Duodenal mucosa (tissue), 2 donors: Measurements from ENCODE around the gene THADA.
"Not testable (repeated sequence)": the region's sequence is repeated elsewhere in the genome, so short reads cannot be mapped to it uniquely, and the experiment has no call there.

Source experiments
- H3K27ac ChIP-seq: one replicate; pipeline ENCODE4 v1.7.0; 2013; ENCODE audit warnings: low read depth, low read length
- H3K27me3 ChIP-seq, 2 donors: one replicate each; pipeline ENCODE4 v1.7.0; 2013; ENCODE audit warnings: low read length in 2 of 2, control low read depth in 1 of 2; ENCODE audit not compliant: insufficient read depth in 2 of 2, control insufficient read depth in 1 of 2
- H3K36me3 ChIP-seq, 2 donors: one replicate each; pipeline ENCODE4 v1.7.0; 2013; ENCODE audit warnings: low read length in 2 of 2, control low read depth in 1 of 2; ENCODE audit not compliant: insufficient read depth in 2 of 2, control insufficient read depth in 1 of 2
- H3K4me1 ChIP-seq, 2 donors: one replicate each; pipeline ENCODE4 v1.7.0; 2013; ENCODE audit warnings: low read length in 2 of 2, control low read depth in 1 of 2; ENCODE audit not compliant: insufficient read depth in 2 of 2, control insufficient read depth in 1 of 2
- H3K4me3 ChIP-seq, 2 donors: one replicate each; pipeline ENCODE4 v1.7.0; 2013; ENCODE audit warnings: low read length in 2 of 2, low read depth in 1 of 2
- H3K9ac ChIP-seq, 2 donors: one replicate each; pipeline ENCODE4 v1.7.0; 2013; ENCODE audit warnings: low read length in 2 of 2, low read depth in 1 of 2
- H3K9me3 ChIP-seq, 2 donors: one replicate each; pipeline ENCODE4 v1.7.0; 2013; ENCODE audit warnings: low read length in 2 of 2, control low read depth in 1 of 2; ENCODE audit not compliant: control insufficient read depth in 1 of 2

THADA gene

GRCh38 chr2:43540021-43540779, 55.6 kb downstream of the THADA start:
- H3K27me3 ChIP-seq, result no peaks in the 10 kb centered on the region
- peaks cover 4 to 5% of the 10 kb centered on the region in 2 donors for H3K36me3 ChIP-seq
- H3K4me1 ChIP-seq, result peaks cover 0 to 4% of the 10 kb centered on the region in 2 donors
- H3K4me3 ChIP-seq, result no peak overlapping the region
- H3K27ac ChIP-seq, result no peak overlapping the region
- no peaks in the 10 kb centered on the region for H3K9me3 ChIP-seq
- no peak overlapping the region for H3K9ac ChIP-seq

- Histone ChIP-seq H3K36me3 (peaks cover 4 to 5% of the 10 kb centered on the region in 2 donors), H3K4me3 (no peak overlapping the region), H3K9ac (no peak overlapping the region), H3K9me3 (no peaks in the 10 kb centered on the region), H3K4me1 (peaks cover 0 to 4% of the 10 kb centered on the region in 2 donors), H3K27me3 (no peaks in the 10 kb centered on the region), H3K27ac (no peak overlapping the region)
These were observed 56.4 kb downstream of the THADA start for GRCh38 chr2:43539436-43539835.

DNA sequence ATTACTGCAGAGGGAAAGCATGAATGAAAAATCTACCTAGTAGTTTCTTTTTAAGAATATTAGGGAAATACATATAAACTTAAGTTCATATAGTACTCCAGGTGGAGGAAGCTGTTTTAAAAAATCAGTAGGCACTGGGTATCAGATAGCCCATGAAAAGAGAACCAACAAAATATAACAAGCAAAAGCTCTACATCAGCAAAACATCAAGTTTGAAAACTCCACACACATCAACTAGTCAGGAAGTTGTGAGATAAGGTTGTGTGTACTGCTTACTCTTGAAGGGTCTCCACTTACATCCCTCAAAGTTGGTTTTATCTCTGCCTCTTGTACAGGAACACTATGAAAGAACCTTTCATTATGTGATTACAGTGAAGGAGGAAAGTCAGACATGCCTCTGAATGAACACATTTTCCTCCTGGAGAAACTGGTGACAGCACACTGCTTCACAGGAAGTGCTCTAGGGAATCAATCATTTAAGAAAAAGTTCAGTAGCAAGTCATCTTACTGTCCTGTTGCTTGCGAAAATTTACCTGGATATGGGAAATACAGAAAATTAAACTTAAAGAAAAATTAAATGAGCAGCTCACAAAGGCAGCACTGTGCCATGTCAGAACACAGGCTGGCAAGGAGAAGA, 57.7 kb downstream of the THADA start:
- Histone ChIP-seq H3K9ac (no peak overlapping the region), H3K9me3 (no peaks in the 10 kb centered on the region), H3K4me3 (no peak overlapping the region), H3K4me1 (peaks cover 0 to 4% of the 10 kb centered on the region in 2 donors), H3K27ac (no peak overlapping the region), H3K27me3 (no peaks in the 10 kb centered on the region), H3K36me3 (peaks cover 4 to 5% of the 10 kb centered on the region in 2 donors)

DNA sequence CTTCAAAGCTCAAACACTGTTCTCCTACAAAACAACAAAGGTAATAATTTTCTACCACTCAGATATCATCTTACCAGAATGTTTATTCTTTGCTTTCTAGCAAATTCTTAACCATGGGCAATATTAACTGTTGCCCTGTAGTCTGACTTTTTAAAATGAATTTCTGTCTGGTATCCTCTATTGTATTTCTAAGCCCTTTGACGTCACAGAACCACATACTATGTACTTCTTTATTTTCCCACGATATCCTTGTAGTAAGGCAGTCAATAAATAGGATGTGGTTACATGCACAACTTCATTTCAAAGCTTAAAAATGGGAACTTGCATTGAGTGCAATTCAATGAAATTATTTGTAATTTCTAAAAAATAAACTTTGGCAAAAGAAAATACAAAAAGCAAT, 58.7 kb downstream of the THADA start:
- no peak overlapping the region for H3K27ac ChIP-seq
- no peak overlapping the region for H3K9ac ChIP-seq
- H3K36me3 ChIP-seq, result peaks cover 4 to 5% of the 10 kb centered on the region in 2 donors
- H3K4me1 ChIP-seq, result peaks cover 0 to 4% of the 10 kb centered on the region in 2 donors
- no peak overlapping the region for H3K4me3 ChIP-seq
- no peaks in the 10 kb centered on the region for H3K9me3 ChIP-seq
- no peaks in the 10 kb centered on the region for H3K27me3 ChIP-seq

DNA sequence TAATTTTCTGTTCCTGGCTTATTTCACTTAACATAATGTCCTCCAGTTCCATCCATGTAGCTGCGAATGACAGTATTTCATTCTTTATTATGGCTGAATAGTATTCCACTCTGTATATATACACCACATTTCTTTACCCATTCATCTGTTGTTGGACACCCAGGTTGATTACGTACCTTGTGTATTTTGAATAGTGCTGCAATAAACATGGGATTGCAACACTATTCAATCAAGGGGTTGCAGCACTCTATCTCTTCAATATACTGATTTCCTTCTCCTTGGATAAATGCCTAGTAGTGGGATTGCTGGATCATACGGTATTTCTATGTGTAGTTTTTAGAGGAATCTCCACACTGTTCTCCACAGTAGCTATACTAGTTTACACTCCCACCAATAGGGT, 61.3 kb downstream of the THADA start:
- Histone ChIP-seq H3K4me3 (no peak overlapping the region), H3K9ac (no peak overlapping the region), H3K9me3 (no peaks in the 10 kb centered on the region), H3K27ac (no peak overlapping the region), H3K36me3 (no peaks in the 10 kb centered on the region), H3K27me3 (no peaks in the 10 kb centered on the region), H3K4me1 (no peaks in the 10 kb centered on the region)

DNA sequence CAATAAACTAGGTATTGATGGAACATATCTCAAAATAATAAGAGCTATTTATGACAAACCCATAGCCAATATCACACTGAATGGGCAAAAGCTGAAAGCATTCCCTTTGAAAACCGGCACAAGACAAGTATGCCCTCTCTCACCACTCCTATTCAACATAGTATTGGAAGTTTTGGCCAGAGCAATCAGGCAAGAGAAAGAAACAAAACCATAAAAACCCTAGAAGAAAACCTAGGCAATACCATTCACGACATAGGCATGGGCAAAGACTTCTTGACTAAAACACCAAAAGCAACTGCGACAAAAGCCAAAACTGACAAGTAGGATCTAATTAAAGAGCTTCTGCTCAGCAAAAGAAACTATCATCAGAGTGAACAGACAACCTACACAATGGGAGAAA, 63.3 kb downstream of the THADA start:
- not testable (repeated sequence) for H3K27ac ChIP-seq

DNA sequence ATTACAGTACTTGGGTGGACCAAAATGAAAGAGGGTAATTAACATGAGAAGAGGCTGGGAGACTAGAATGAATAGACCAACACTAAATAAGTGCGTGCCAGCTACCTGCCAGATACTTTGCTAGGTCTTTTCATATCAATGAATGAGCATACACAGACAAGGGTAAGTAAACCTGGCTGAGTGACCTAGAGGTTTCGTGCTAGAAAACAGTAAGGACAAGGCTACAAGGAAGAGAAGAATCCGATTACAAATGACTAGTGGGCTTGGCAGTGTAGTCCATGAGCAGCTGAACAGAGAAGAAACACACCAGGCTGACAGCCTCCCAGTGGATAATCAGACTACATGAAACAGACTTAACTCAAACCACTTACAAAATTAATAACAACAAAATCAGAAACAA, 64.6 kb downstream of the THADA start:
- H3K9me3 ChIP-seq, result no peaks in the 10 kb centered on the region
- no peaks in the 10 kb centered on the region for H3K4me1 ChIP-seq
- no peak overlapping the region for H3K9ac ChIP-seq
- H3K27ac ChIP-seq, result no peak overlapping the region
- H3K36me3 ChIP-seq, result no peaks in the 10 kb centered on the region
- H3K27me3 ChIP-seq, result no peaks in the 10 kb centered on the region
- no peak overlapping the region for H3K4me3 ChIP-seq

More for the DNA sequence above, 63.3 kb downstream of the THADA start:
- H3K4me1 ChIP-seq, H3K9ac ChIP-seq, H3K4me3 ChIP-seq, H3K36me3 ChIP-seq, H3K27me3 ChIP-seq, H3K9me3 ChIP-seq: not testable (repeated sequence)

DNA sequence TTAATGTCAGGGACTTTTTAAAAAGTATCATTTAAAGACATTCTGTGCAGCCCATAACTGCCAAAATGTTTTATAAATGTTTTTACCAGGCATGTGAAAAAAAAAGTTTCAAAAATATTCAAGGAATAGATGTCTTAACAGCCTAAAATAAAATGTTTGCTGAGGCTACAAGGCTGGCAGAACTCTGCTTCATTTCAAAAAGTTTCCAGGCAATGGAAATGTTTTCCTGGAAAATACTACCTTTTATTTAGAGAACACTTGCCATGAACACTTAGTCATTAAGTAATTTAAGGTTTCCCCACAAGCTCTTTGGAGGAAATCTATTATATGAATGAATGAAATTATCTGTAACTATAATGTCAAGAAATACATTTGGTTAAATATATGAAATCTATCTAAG, 68.8 kb downstream of the THADA start:
- no peak overlapping the region for H3K9ac ChIP-seq
- no peaks in the 10 kb centered on the region for H3K4me1 ChIP-seq
- no peaks in the 10 kb centered on the region for H3K9me3 ChIP-seq
- no peak overlapping the region for H3K4me3 ChIP-seq
- no peak overlapping the region for H3K27ac ChIP-seq
- no peaks in the 10 kb centered on the region for H3K36me3 ChIP-seq
- no peaks in the 10 kb centered on the region for H3K27me3 ChIP-seq

DNA sequence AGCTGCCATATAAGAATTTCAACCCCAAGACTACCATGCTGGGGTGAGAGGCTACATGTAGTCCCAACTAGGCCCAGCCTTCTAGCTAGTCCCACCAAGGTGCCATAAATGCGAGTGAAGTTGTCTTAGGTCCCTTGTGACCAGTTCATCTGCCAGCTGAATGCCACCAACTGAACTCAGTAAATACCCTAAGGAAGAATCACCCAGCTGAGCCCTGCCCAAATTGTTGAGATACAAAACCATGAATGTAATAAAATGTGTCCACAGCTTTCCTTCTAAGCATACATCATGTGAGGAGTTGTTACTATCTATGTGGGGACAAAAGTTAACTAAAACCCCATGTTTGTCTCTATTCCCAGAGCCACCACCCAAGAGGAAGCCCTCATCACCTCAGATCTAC, 70.3 kb downstream of the THADA start:
- H3K36me3 ChIP-seq, result no peaks in the 10 kb centered on the region
- H3K4me3 ChIP-seq, result no peak overlapping the region
- no peak overlapping the region for H3K27ac ChIP-seq
- H3K27me3 ChIP-seq, result no peaks in the 10 kb centered on the region
- H3K9ac ChIP-seq, result no peak overlapping the region
- no peaks in the 10 kb centered on the region for H3K9me3 ChIP-seq
- no peaks in the 10 kb centered on the region for H3K4me1 ChIP-seq

DNA sequence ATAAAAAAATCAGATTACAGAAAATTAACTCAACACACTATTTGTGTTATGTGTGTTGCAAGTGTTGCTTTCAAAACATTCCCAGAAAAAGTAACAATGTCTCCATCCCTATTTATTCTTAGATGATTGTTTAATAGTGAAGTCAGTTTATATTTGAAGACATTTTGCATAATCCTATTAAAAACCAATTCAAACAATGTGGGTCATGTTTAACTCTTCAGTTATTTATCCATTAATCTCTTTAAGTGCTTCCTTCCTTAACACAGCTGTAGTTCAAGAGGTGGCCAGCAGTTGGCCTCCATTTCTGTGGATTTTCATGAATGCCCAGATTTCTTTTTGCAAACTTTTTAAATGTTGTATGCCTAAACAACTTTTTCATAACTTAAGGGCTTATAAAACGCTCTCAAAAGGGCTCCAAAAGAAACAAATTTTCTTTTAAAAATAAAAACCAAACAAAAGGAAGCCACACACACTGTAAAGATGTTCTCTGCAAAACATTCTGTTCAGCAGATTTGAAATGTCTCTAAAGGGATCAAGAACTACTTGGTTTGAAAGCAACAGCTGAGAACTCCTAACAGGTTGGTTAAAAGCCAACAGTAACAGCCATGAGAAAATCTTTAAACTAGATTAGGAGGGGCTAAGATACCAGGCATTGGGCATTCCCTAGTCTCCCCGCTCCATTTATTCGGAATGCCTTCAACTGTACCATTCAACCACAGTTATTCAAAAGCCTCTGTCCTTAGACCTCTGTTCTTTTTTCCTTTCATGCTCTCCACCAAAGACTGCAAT, 71.5 kb downstream of the THADA start:
- H3K27ac ChIP-seq, result no peak overlapping the region
- no peaks in the 10 kb centered on the region for H3K9me3 ChIP-seq
- peaks cover 8 to 10% of the 10 kb centered on the region in 2 donors for H3K4me1 ChIP-seq
- no peak overlapping the region for H3K4me3 ChIP-seq
- no peaks in the 10 kb centered on the region for H3K36me3 ChIP-seq
- no peaks in the 10 kb centered on the region for H3K27me3 ChIP-seq
- H3K9ac ChIP-seq, result no peak overlapping the region
